Astrocyte of the spinal cord (primary cell): ENCODE measurements around the gene FOSL2.

Experiments
- DNase-seq: peaks from one replicate; pipeline ENCODE4 v3.0.0; 2011; ENCODE audit warnings: low read depth, low spot score
- H3K4me3 ChIP-seq: 2 replicates; pipeline ENCODE4 v1.5.1; 2011; ENCODE audit warnings: low read depth, mild to moderate bottlenecking, low read length, moderate library complexity
- in situ Hi-C: cut with HindIII; loops from 2 replicates; pipeline ENCODE4 v1.10.0; 2017; ENCODE audit warnings: low sequenced_read_pairs
- TF ChIP-seq, protein P1 (sequence below): IDR thresholded peaks from 2 replicates; pipeline ENCODE4 v1.5.1; 2012; ENCODE audit warnings: low read depth, mild to moderate bottlenecking, low read length, inconsistent platforms

FOSL2 gene

GRCh38 chr2:28350791-28351285, 41.8 kb upstream of the FOSL2 start:
- DNase-seq: no peak
- no peak overlapping the region for H3K4me3 ChIP-seq
- in situ Hi-C loops: no loop called here
- TF ChIP-seq, protein P1, sequence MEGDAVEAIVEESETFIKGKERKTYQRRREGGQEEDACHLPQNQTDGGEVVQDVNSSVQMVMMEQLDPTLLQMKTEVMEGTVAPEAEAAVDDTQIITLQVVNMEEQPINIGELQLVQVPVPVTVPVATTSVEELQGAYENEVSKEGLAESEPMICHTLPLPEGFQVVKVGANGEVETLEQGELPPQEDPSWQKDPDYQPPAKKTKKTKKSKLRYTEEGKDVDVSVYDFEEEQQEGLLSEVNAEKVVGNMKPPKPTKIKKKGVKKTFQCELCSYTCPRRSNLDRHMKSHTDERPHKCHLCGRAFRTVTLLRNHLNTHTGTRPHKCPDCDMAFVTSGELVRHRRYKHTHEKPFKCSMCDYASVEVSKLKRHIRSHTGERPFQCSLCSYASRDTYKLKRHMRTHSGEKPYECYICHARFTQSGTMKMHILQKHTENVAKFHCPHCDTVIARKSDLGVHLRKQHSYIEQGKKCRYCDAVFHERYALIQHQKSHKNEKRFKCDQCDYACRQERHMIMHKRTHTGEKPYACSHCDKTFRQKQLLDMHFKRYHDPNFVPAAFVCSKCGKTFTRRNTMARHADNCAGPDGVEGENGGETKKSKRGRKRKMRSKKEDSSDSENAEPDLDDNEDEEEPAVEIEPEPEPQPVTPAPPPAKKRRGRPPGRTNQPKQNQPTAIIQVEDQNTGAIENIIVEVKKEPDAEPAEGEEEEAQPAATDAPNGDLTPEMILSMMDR: no peak

DNA sequence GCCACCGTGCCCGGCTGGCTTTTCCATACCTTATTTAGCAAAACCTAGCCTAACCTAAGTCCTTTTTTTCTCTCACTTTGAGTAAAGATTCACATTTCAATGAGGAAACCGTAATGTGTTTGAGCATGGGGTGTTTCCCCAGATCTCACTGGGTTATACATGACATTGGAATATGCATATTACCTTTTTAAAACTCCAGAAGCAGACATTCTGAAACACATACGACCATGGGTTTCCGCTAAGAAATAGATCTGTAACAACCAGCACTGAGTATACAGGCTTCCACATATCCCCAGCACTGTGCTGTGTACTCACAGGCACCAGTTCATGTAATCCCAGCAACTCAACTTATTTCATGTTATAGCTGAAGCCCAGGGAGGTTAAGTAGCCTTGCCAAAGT, 41.0 kb upstream of the FOSL2 start:
- in situ Hi-C loops: no loop called here
- no peak for DNase-seq
- TF ChIP-seq, protein P1: no peak
- no peak overlapping the region for H3K4me3 ChIP-seq

DNA sequence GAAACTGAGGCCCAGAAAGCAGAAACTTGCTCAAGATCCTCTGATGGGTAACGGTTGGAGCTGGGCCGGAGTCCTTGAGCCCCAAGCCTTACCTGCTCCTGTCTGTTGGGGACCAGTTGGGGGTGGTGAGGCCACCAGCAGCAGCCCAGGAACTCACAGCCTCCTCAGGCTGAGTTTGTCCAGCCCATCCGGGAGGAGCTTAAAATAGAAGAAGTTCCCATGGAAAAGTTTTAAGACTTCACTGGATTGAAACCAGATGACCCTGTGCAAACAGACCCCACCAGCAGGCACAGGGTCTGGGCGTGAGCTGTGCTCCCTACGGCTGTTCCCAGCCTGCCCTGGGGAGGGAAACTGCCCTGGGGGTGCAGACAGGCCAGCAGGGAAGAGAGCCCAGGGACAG, 40.6 kb upstream of the FOSL2 start:
- in situ Hi-C loops: no loop called here
- DNase-seq: no peak
- H3K4me3 ChIP-seq: no peak overlapping the region
- TF ChIP-seq, protein P1: no peak

DNA sequence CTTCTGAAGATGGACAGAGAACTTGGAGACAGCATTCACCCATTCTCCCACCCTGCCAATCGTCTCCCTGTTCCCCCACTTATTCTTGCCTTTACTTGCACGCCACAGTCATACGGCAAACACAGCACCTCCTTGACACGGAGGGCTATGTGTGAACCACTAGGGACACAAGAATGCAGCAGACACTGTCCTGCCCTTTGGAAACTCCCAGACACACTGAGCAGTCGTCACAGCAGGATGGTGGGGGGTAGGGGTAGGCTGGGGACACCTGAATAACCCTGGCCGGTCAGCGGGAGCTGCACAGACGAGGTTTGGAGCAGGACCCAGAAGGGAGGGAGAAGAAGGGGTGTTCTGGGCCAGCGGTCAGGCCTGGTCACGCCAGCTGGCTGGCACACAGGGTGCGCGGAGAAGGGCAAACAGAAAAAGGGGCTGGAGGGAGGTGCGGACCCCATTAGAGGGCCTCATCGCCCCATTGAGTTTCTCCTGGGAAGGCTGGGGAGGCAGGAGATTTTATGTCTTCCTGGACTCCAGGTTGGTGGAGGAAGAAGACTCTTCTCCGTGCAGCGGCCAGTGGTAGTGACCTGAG, 40.0 kb upstream of the FOSL2 start:
- no peak for DNase-seq
- in situ Hi-C loops: no loop called here

GRCh38 chr2:28354920-28355520, 37.6 kb upstream of the FOSL2 start:
- no peak overlapping the region for H3K4me3 ChIP-seq
- in situ Hi-C loops: no loop called here
- DNase-seq: no peak
- TF ChIP-seq, protein P1: no peak

More for the DNA sequence above, 40.0 kb upstream of the FOSL2 start:
- no peak overlapping the region for H3K4me3 ChIP-seq
- TF ChIP-seq, protein P1: no peak

DNA sequence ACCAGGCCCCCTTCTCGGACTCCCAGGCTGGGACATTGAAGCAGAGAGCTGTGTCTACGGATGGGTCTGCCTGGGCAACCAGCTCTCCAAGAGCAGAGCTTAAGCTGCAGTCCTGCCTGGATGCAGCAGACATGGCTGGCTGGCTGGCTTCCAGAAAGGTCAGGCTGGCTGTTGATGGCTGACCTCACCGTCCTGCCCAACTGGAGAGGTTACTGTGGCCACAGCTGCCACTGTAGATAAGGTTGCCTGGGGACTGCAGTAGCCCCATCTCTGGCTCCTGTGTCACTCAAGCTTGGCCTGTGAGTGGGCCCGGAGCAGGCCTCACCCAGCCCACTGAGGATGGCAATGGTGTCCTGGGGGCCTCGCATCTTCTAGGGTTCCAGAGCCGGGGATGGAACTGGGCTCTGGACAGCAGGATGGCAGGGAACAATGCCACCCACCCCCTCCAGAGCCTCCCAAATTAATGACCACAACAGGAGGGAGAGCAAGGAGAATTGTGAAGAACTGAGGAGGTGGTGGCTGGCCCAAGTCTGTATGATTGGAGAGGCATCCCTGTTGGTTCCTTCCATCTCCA, 37.0 kb upstream of the FOSL2 start:
- H3K4me3 ChIP-seq: no peak overlapping the region
- no peak for DNase-seq
- TF ChIP-seq, protein P1: no peak
- in situ Hi-C loops: no loop called here
